ENCODE results near the gene ARL8B. TPM values are rescaled to one million over a fixed set of nuclear protein-coding genes. Genes with fewer than 3 reads are reported as not detected.

The ARL8B gene
- total and polyA plus RNA-seq, 9 of the 15 experiments (the other 6 are each of a cell fraction or from before 2014, with no cell fraction given): 28.5 to 99.4 (median 77.2) TPM

GRCh38 chr3:5187156-5187919 is 65.2 kb downstream of the ARL8B start, which contains the start of gene EDEM1 (continued):
- TF ChIP-seq HBP1 (CRISPR knock-in tag; IDR thresholded peaks at IDR 0.05): no peak
- no peak for TF ChIP-seq ZNF318 (IDR thresholded peaks at IDR 0.05; ENCODE audit: borderline replicate concordance in 1 of 2, low read depth in 1 of 2)
- TF ChIP-seq ZNF197 (CRISPR knock-in tag; IDR thresholded peaks at IDR 0.05; ENCODE audit: low read depth): no peak
- TF ChIP-seq MTA1 (IDR thresholded peaks at IDR 0.05; ENCODE audit: borderline replicate concordance): peak; percentile 75; the same call in 1 of the 2 replicates
- no peak for TF ChIP-seq PTRF (tag; IDR thresholded peaks at IDR 0.05)
- no peak for TF ChIP-seq MITF (IDR thresholded peaks at IDR 0.05)
- no peak for TF ChIP-seq ZNF512 (tag; IDR thresholded peaks at IDR 0.05)
- TF ChIP-seq MTF1 (CRISPR knock-in tag; IDR thresholded peaks at IDR 0.05; ENCODE audit: borderline replicate concordance): no peak
- no peak for TF ChIP-seq TSHZ1 (CRISPR knock-in tag; IDR thresholded peaks at IDR 0.05)
- TF ChIP-seq ZC3H8 (IDR thresholded peaks at IDR 0.05): no peak

Measured in K562 (cell line).